ENCODE data around the gene ZBTB7C.

ZBTB7C gene

DNA sequence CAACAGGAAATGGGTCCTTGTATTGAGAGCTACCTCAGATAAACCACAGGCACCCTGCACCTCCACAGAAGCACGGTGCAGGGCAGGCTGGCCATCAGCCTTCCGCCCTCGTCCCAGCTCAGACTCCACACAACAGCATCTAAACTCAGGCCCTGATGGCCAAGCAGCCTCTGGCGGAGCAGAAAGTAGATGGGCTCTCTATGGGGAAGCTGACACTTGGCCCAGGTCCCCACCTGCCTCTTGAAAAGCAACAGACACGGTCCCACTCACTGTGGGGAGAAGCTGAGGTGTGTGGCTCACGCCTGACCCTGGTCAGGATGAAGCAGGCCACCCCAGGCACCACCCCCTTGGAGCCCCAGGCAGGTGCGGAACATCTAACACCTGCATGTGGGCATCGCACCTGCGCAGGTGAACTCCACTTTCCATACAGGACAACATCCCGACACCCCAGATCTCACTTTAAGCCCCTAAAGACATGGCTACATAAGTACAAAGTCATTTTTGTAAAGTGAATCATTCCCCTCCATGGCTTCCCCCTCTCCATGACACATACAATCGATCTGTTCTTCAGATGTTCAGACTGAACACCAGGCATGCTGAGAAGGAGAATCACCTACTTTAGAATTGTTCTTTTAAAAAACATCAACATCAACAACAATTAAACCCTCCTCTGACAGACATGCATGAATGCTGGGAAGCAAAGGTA, 208.4 kb downstream of the ZBTB7C start:
- Histone ChIP-seq H3K36me3 (no peaks in the 10 kb centered on the region), H3K27ac (no peak overlapping the region), H3K27me3 (peaks cover 79% of the 10 kb centered on the region), H3K9me3 (no peaks in the 10 kb centered on the region), H3K4me3 (ENCODE audit: low read depth in 1 of 2, low read length in 1 of 2) (no peak overlapping the region), H3K4me1 (ENCODE audit: control insufficient read depth in 1 of 2, insufficient read depth in 1 of 2, low read depth in 1 of 2, low read length in 1 of 2) (no peaks in the 10 kb centered on the region)
- TF ChIP-seq CTCF (IDR thresholded peaks at IDR 0.05) = no peak

- Histone ChIP-seq H3K4me3 (ENCODE audit: low read depth in 1 of 2, low read length in 1 of 2) (no peak overlapping the region), H3K36me3 (no peaks in the 10 kb centered on the region), H3K27ac (no peak overlapping the region), H3K27me3 (peaks cover 76% of the 10 kb centered on the region), H3K9me3 (no peaks in the 10 kb centered on the region), H3K4me1 (ENCODE audit: control insufficient read depth in 1 of 2, insufficient read depth in 1 of 2, low read depth in 1 of 2, low read length in 1 of 2) (no peaks in the 10 kb centered on the region)
- no peak for TF ChIP-seq CTCF (IDR thresholded peaks at IDR 0.05)
Measured at GRCh38 chr18:48199399-48199798, 209.8 kb downstream of the ZBTB7C start.

- no peaks in the 10 kb centered on the region for H3K36me3 ChIP-seq
- H3K4me3 ChIP-seq (ENCODE audit: low read depth in 1 of 2, low read length in 1 of 2) = no peak overlapping the region
- H3K9me3 ChIP-seq = no peaks in the 10 kb centered on the region
- TF ChIP-seq CTCF (IDR thresholded peaks at IDR 0.05) = no peak
- H3K27ac ChIP-seq = no peak overlapping the region
- H3K4me1 ChIP-seq (ENCODE audit: control insufficient read depth in 1 of 2, insufficient read depth in 1 of 2, low read depth in 1 of 2, low read length in 1 of 2) = no peaks in the 10 kb centered on the region
- peaks cover 78% of the 10 kb centered on the region for H3K27me3 ChIP-seq
Measured at GRCh38 chr18:48197819-48198218, 211.4 kb downstream of the ZBTB7C start.

DNA sequence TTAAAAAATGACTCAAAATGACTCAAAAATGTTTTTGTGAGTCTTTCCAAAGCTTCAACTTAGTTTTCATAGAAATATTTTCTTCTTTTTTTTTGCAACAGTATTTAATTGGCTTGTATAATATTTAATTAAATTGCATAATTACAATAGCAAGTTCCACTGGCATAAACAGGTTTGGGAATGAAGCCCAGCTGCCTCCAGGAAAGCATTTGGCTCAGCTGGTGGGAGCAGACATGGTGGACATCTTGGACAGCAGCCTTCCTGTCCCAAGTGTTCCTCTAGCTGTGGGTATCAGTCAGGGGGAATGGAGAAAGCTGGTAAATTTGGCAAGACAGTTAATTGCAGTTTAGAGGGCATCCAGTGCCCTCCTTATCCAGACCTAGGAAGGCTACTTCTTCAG, 213.4 kb downstream of the ZBTB7C start:
- peaks cover 76% of the 10 kb centered on the region for H3K27me3 ChIP-seq
- H3K4me3 ChIP-seq (ENCODE audit: low read depth in 1 of 2, low read length in 1 of 2) = no peak overlapping the region
- H3K9me3 ChIP-seq = no peaks in the 10 kb centered on the region
- H3K27ac ChIP-seq = no peak overlapping the region
- no peak for TF ChIP-seq CTCF (IDR thresholded peaks at IDR 0.05)
- no peaks in the 10 kb centered on the region for H3K36me3 ChIP-seq
- H3K4me1 ChIP-seq (ENCODE audit: control insufficient read depth in 1 of 2, insufficient read depth in 1 of 2, low read depth in 1 of 2, low read length in 1 of 2) = no peaks in the 10 kb centered on the region

- Histone ChIP-seq H3K27ac (no peak overlapping the region), H3K27me3 (peaks cover 70% of the 10 kb centered on the region), H3K36me3 (no peaks in the 10 kb centered on the region), H3K4me3 (ENCODE audit: low read depth in 1 of 2, low read length in 1 of 2) (no peak overlapping the region), H3K4me1 (ENCODE audit: control insufficient read depth in 1 of 2, insufficient read depth in 1 of 2, low read depth in 1 of 2, low read length in 1 of 2) (no peaks in the 10 kb centered on the region), H3K9me3 (no peaks in the 10 kb centered on the region)
- TF ChIP-seq CTCF (IDR thresholded peaks at IDR 0.05) = no peak
Measured at GRCh38 chr18:48194591-48195181, 214.5 kb downstream of the ZBTB7C start.

Measured in neutrophil (primary cell).